CD8-positive, alpha-beta memory T cell (primary cell): ENCODE data around the gene SNAP23. TPM values are rescaled to one million over a fixed set of nuclear protein-coding genes. Genes with fewer than 3 reads are reported as not detected.

Experiments used
- CTCF ChIA-PET: fragments of 350-600 bp; sonication (Branson Sonifier 250); formaldehyde crosslinking; loops from one replicate; lab custom pipeline; 2021; ENCODE audit warnings: antibody characterized with exemption; lab: Charles Lee
- POLR2A ChIA-PET: fragments of 350-600 bp; sonication (Branson Sonifier 250); formaldehyde crosslinking; loops from one replicate; lab custom pipeline; 2021; ENCODE audit warnings: antibody characterized with exemption; lab: Charles Lee
- DNase-seq, 5 donors: peaks; one replicate each; pipeline versions ENCODE4 v3.0.0 to v3.0.0-alpha.2; 2020 to 2022; ENCODE audit warnings: mixed read lengths in 1 of 5
- H3K27ac ChIP-seq: one replicate; pipeline ENCODE4 v1.7.0; 2013; ENCODE audit warnings: low read depth, mild to moderate bottlenecking, low read length, moderate library complexity
- H3K27me3 ChIP-seq: 2 replicates; pipeline ENCODE4 v1.7.0; 2013; ENCODE audit warnings: low read length, mild to moderate bottlenecking; ENCODE audit not compliant: insufficient read depth, poor library complexity, severe bottlenecking
- H3K36me3 ChIP-seq: 2 replicates; pipeline ENCODE4 v1.7.0; 2013; ENCODE audit warnings: mild to moderate bottlenecking, low read length, moderate library complexity; ENCODE audit not compliant: insufficient read depth
- H3K4me1 ChIP-seq: 2 replicates; pipeline ENCODE4 v1.7.0; 2013; ENCODE audit warnings: mild to moderate bottlenecking, low read length, moderate library complexity; ENCODE audit not compliant: insufficient read depth
- H3K4me3 ChIP-seq: 2 replicates; pipeline ENCODE4 v1.7.0; 2013; ENCODE audit warnings: mild to moderate bottlenecking, low read length
- H3K9me3 ChIP-seq: 2 replicates; pipeline ENCODE4 v1.7.0; 2013; ENCODE audit warnings: mild to moderate bottlenecking, low read length
- H3K27ac Mint-ChIP-seq, 8 donors: one replicate each; pipeline ENCODE4 v1.8.0; 2020 to 2021; ENCODE audit warnings: mixed read lengths in 8 of 8, mild to moderate bottlenecking in 6 of 8, inconsistent platforms in 3 of 8, moderate library complexity in 3 of 8
- H3K27me3 Mint-ChIP-seq, 2 donors: one replicate each; pipeline ENCODE4 v1.8.0; 2020 to 2021; ENCODE audit warnings: mixed read lengths in 2 of 2, mild to moderate bottlenecking in 1 of 2, moderate library complexity in 1 of 2
- H3K36me3 Mint-ChIP-seq, 3 donors: one replicate each; pipeline ENCODE4 v1.8.0; 2020 to 2021; ENCODE audit warnings: mixed read lengths in 3 of 3, inconsistent platforms in 1 of 3, mild to moderate bottlenecking in 1 of 3
- H3K4me1 Mint-ChIP-seq, 3 donors: one replicate each; pipeline ENCODE4 v1.8.0; 2020 to 2021; ENCODE audit warnings: mixed read lengths in 3 of 3, inconsistent platforms in 1 of 3, mild to moderate bottlenecking in 1 of 3
- H3K4me3 Mint-ChIP-seq, 7 donors: one replicate each; pipeline ENCODE4 v1.8.0; 2020 to 2021; ENCODE audit warnings: mixed read lengths in 7 of 7, mild to moderate bottlenecking in 6 of 7, moderate library complexity in 4 of 7, inconsistent platforms in 2 of 7
- H3K9me3 Mint-ChIP-seq, 5 donors: one replicate each; pipeline ENCODE4 v1.8.0; 2020 to 2022; ENCODE audit warnings: mixed read lengths in 5 of 5, mild to moderate bottlenecking in 3 of 5, moderate library complexity in 2 of 5, inconsistent platforms in 1 of 5
- polyA plus RNA-seq: library from polyadenylated mRNA; unstranded; fragments of 300-500 nt; fragmentation: Illumina TruSeq; gene quantifications from one replicate; pipeline ENCODE4 v1.2.3, GENCODE V29; 2021
- total RNA-seq, 2 experiments: library from RNA; stranded (reverse); gene quantifications; one replicate each; pipeline ENCODE4 v1.2.3, GENCODE V29; 2021

SNAP23 gene
- total and polyA plus RNA-seq, 3 experiments from 2014 or later, result 48.1 to 59.5 (median 54.4) TPM

- CTCF ChIA-PET, result no interaction called here
- Histone ChIP-seq H3K4me3 (no peak overlapping the region), H3K9me3 (no peaks in the 10 kb centered on the region)
Observed at GRCh38 chr15:42510258-42511006, 15.0 kb downstream of the SNAP23 start.

GRCh38 chr15:42511007-42511391, 15.6 kb downstream of the SNAP23 start:
- Mint-ChIP-seq H3K9me3 (no peaks in the 10 kb centered on the region), H3K4me1 (peaks cover 9 to 21% (median 16%) of the 10 kb centered on the region in 3 donors), H3K36me3 (peaks cover 0 to 66% (median 13%) of the 10 kb centered on the region in 3 donors), H3K27me3 (peaks cover 0 to 1% of the 10 kb centered on the region in 2 donors), H3K4me3 (no peak overlapping the region), H3K27ac (peak overlapping the region in 1 of 8 donors; percentile 33)
- Histone ChIP-seq H3K27ac (no peak overlapping the region), H3K4me3 (no peak overlapping the region), H3K36me3 (peaks cover 7% of the 10 kb centered on the region), H3K9me3 (no peaks in the 10 kb centered on the region), H3K27me3 (no peaks in the 10 kb centered on the region), H3K4me1 (no peaks in the 10 kb centered on the region)
- POLR2A ChIA-PET, result no interaction called here
- CTCF ChIA-PET, result no interaction called here
- DNase-seq, result no peak

More at GRCh38 chr15:42510258-42511006, 15.0 kb downstream of the SNAP23 start:
- peaks cover 9 to 21% (median 16%) of the 10 kb centered on the region in 3 donors for H3K4me1 Mint-ChIP-seq
- peaks cover 0 to 1% of the 10 kb centered on the region in 2 donors for H3K27me3 Mint-ChIP-seq
- no peak overlapping the region for H3K4me3 Mint-ChIP-seq
- Histone ChIP-seq H3K27me3 (no peaks in the 10 kb centered on the region), H3K27ac (no peak overlapping the region), H3K4me1 (no peaks in the 10 kb centered on the region), H3K36me3 (peaks cover 7% of the 10 kb centered on the region)
- no peak for DNase-seq
- H3K27ac Mint-ChIP-seq, result peak overlapping the region in 3 of 8 donors; percentile 17 to 33 (median 23)
- peaks cover 0 to 60% (median 8%) of the 10 kb centered on the region in 3 donors for H3K36me3 Mint-ChIP-seq
- no peaks in the 10 kb centered on the region for H3K9me3 Mint-ChIP-seq
- POLR2A ChIA-PET, result no interaction called here

DNA sequence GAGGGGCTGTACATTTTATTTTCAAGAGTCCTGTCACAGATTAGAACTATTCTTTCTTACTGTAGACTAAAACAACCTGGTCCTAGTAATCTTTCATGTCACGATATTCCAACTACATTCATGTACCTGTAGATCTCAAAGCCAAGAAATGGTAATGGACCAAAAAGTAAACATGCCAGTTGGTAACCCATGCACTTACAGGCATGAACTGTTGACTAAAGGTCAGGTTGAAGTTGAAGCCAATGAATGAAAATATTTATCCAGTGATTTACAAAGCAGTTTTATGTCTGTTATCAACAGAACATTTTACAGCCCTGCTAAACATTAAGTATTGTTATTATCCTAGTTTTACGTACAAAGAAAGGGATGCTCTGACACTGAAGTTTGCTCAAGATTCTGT, 27.9 kb downstream of the SNAP23 start:
- Mint-ChIP-seq H3K27me3 (no peaks in the 10 kb centered on the region), H3K4me3 (no peak overlapping the region), H3K36me3 (peaks cover 3 to 54% (median 8%) of the 10 kb centered on the region in 3 donors), H3K9me3 (no peaks in the 10 kb centered on the region), H3K4me1 (no peaks in the 10 kb centered on the region), H3K27ac (no peak overlapping the region)
- Histone ChIP-seq H3K27me3 (no peaks in the 10 kb centered on the region), H3K4me3 (no peak overlapping the region), H3K9me3 (no peaks in the 10 kb centered on the region), H3K36me3 (peaks cover 3% of the 10 kb centered on the region), H3K4me1 (no peaks in the 10 kb centered on the region), H3K27ac (no peak overlapping the region)
- no peak for DNase-seq
- CTCF ChIA-PET, result no interaction called here
- POLR2A ChIA-PET, result no interaction called here

GRCh38 chr15:42528970-42529369, 33.5 kb downstream of the SNAP23 start:
- Histone ChIP-seq H3K4me3 (no peak overlapping the region), H3K27ac (no peak overlapping the region), H3K9me3 (no peaks in the 10 kb centered on the region), H3K4me1 (no peaks in the 10 kb centered on the region), H3K36me3 (peaks cover 10% of the 10 kb centered on the region), H3K27me3 (no peaks in the 10 kb centered on the region)
- ChIA-PET POLR2A (no interaction called here), CTCF (no interaction called here)
- Mint-ChIP-seq H3K4me1 (no peaks in the 10 kb centered on the region), H3K9me3 (no peaks in the 10 kb centered on the region), H3K27ac (peak overlapping the region in 2 of 8 donors; percentile 17 to 51), H3K4me3 (no peak overlapping the region), H3K36me3 (peaks cover 0 to 68% (median 16%) of the 10 kb centered on the region in 3 donors), H3K27me3 (no peaks in the 10 kb centered on the region)
- DNase-seq, result no peak

DNA sequence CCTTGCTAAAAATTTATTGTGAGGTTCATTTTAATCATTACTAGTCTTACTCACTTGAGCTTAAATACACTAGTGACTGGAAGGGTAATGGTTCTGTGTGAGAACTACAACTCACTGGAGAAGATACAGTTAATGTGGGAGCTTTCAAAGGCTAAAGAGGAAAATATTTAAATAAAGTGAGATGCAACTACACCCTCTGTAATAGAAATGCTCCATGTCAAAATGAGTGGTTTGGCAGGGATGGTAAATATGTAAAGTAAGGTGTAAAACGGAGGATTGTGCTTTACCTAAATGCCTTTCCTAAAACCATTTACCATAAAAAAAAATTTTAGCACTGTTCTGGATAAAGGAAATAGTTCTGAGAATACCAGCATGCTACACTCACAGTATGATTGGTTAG, 37.8 kb downstream of the SNAP23 start:
- POLR2A ChIA-PET, result no interaction called here
- no peaks in the 10 kb centered on the region for H3K4me1 Mint-ChIP-seq
- H3K9me3 Mint-ChIP-seq, result no peaks in the 10 kb centered on the region
- Histone ChIP-seq H3K4me1 (no peaks in the 10 kb centered on the region), H3K9me3 (no peaks in the 10 kb centered on the region), H3K27ac (no peak overlapping the region), H3K27me3 (no peaks in the 10 kb centered on the region), H3K4me3 (no peak overlapping the region), H3K36me3 (peaks cover 10% of the 10 kb centered on the region)
- CTCF ChIA-PET, result no interaction called here
- no peak overlapping the region for H3K27ac Mint-ChIP-seq
- H3K36me3 Mint-ChIP-seq, result peaks cover 0 to 68% (median 14%) of the 10 kb centered on the region in 3 donors
- no peaks in the 10 kb centered on the region for H3K27me3 Mint-ChIP-seq
- no peak for DNase-seq
- H3K4me3 Mint-ChIP-seq, result no peak overlapping the region

DNA sequence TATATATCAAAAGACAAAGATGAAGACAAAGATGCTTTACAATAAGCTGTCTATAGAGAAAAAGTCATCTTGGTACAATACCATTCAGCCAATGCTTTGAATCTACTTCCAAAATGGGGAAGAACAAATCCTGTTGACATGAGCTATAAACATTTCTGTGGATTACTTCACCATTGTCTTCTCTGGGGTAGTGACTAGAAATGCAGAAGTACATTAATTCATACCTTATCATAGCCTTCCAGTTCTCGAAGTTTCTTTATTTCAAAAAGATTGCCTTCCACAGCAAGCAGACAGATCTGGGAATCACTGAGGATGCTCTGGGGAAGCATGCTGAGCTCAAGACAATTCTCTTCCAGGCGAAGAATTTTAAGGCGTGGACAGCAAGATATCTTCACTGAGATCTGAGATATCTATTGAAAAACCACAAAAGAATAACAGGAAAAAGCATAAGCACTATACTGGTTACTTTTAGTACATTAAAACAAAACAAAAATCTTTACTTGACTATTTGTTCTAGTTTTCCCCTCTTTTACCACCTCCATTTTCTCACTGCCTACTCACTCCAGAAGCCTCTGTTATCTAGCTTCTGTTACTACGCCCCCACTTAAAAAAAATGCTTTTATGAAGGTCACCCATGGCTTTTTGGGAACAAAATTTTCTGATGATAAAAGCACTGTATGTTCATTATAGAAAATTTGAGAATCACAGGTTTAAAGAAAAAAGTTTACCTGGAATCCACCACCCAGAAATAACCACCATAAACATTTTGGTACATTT, 49.6 kb downstream of the SNAP23 start:
- CTCF ChIA-PET, result interaction anchor here (0.6 to 1.3 kb wide), 3 partner anchors 10 to 945 kb away, joined by 3 read pairs; no protein-coding TSS in a partner anchor
- Mint-ChIP-seq H3K9me3 (no peaks in the 10 kb centered on the region), H3K4me3 (peak overlapping the region in 2 of 7 donors; percentile 41 to 59), H3K36me3 (peaks cover 0 to 58% (median 4%) of the 10 kb centered on the region in 3 donors), H3K4me1 (peaks cover 41 to 50% (median 48%) of the 10 kb centered on the region in 3 donors), H3K27me3 (no peaks in the 10 kb centered on the region), H3K27ac (peak overlapping the region in 5 of 8 donors; percentile 2 to 84 (median 44))
- H3K4me1 ChIP-seq, result peaks cover 29% of the 10 kb centered on the region
- H3K36me3 ChIP-seq, result peaks cover 6% of the 10 kb centered on the region
- H3K27me3 ChIP-seq, result no peaks in the 10 kb centered on the region
- H3K27ac ChIP-seq, result no peak overlapping the region
- no peak for DNase-seq
- H3K4me3 ChIP-seq, result no peak overlapping the region
- no peaks in the 10 kb centered on the region for H3K9me3 ChIP-seq
- POLR2A ChIA-PET, result interaction anchor here (0.6 kb wide), 2 partner anchors 14 to 27 kb away, joined by 3 read pairs; no protein-coding TSS in a partner anchor

DNA sequence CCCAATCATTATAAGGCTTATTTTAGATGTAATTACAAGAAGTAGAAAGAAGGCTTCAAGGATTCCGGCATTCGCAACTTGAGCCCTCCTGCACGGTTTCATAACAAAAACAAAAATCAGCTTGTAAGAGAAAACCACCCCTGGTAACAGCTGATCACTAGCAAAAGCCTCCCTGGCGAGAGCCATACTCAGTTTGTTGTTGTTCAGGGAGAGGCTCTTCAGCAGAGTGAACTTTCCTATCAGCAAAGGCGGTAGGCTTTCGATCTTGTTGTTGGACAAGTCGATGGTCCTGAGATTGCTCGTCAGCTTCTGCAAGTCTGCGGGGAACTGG, 52.4 kb downstream of the SNAP23 start:
- no peaks in the 10 kb centered on the region for H3K27me3 ChIP-seq
- H3K36me3 ChIP-seq, result peaks cover 6% of the 10 kb centered on the region
- peak overlapping the region; percentile 100 for H3K4me3 ChIP-seq
- H3K36me3 Mint-ChIP-seq, result peaks cover 0 to 48% (median 4%) of the 10 kb centered on the region in 3 donors
- H3K4me1 Mint-ChIP-seq, result peaks cover 48 to 66% (median 66%) of the 10 kb centered on the region in 3 donors
- no peaks in the 10 kb centered on the region for H3K9me3 ChIP-seq
- H3K9me3 Mint-ChIP-seq, result no peaks in the 10 kb centered on the region
- H3K4me1 ChIP-seq, result peaks cover 33% of the 10 kb centered on the region
- no peaks in the 10 kb centered on the region for H3K27me3 Mint-ChIP-seq
- ChIA-PET CTCF (interaction anchor here (0.8 to 1.3 kb wide), 5 partner anchors 13 to 101 kb away, joined by 3 to 4 read pairs (median 3); partner anchors contain the start of gene ZNF106), POLR2A (interaction anchor here (0.6 to 3.0 kb wide), 7 partner anchors 9 to 372 kb away, joined by 3 to 18 read pairs (median 3); partner anchors contain the start of genes SNAP23, STARD9 and ZNF106)
- H3K27ac ChIP-seq, result peak overlapping the region; percentile 99
- no peak for DNase-seq
- H3K4me3 Mint-ChIP-seq, result peak overlapping the region; percentile 92 to 99 (median 96)
- H3K27ac Mint-ChIP-seq, result peak overlapping the region; percentile 84 to 99 (median 95)
